MM.1S (cell line): ENCODE measurements around the gene HERC2.

Experiments
- DNase-seq: peaks from one replicate; pipeline ENCODE4 v3.0.0-alpha.2; 2015
- H2AFZ ChIP-seq: fragments of 300-600 bp; sonication (generic); 2 replicates; pipeline ENCODE4 v1.6.0; 2016; ENCODE audit warnings: antibody characterized with exemption, low read length
- H3F3A ChIP-seq: fragments of 300-600 bp; sonication (generic); 2 replicates; pipeline ENCODE4 v1.6.1; 2016; ENCODE audit warnings: mild to moderate bottlenecking, antibody characterized with exemption, low read length, moderate library complexity, mixed read lengths; ENCODE audit not compliant: insufficient read depth
- H3K27ac ChIP-seq: fragments of 300-600 bp; sonication (generic); 2 replicates; pipeline ENCODE4 v1.5.1; 2016; ENCODE audit warnings: mild to moderate bottlenecking, low read length
- H3K27me3 ChIP-seq: fragments of 300-600 bp; sonication (generic); replicated peaks from 2 replicates; pipeline ENCODE4 v1.6.0; 2016; ENCODE audit warnings: low read length; ENCODE audit not compliant: insufficient read depth
- H3K36me3 ChIP-seq: fragments of 300-600 bp; sonication (generic); replicated peaks from 2 replicates; pipeline ENCODE4 v1.6.1; 2016; ENCODE audit warnings: mild to moderate bottlenecking, low read length, mixed read lengths; ENCODE audit not compliant: insufficient read depth
- H3K4me1 ChIP-seq: fragments of 300-600 bp; sonication (generic); 2 replicates; pipeline ENCODE4 v1.6.1; 2016; ENCODE audit warnings: low read length, mixed read lengths
- H3K4me2 ChIP-seq: fragments of 300-600 bp; sonication (generic); 2 replicates; pipeline ENCODE4 v1.6.0; 2016; ENCODE audit warnings: low read depth, low read length
- H3K4me3 ChIP-seq: fragments of 300-600 bp; sonication (generic); 2 replicates; pipeline ENCODE4 v1.5.1; 2016; ENCODE audit warnings: low read length, mixed read lengths
- H3K79me2 ChIP-seq: fragments of 300-600 bp; sonication (generic); 2 replicates; pipeline ENCODE4 v1.6.1; 2016; ENCODE audit warnings: mixed run types, low read length, mixed read lengths
- H3K9ac ChIP-seq: fragments of 300-600 bp; sonication (generic); 2 replicates; pipeline ENCODE4 v1.6.1; 2016; ENCODE audit warnings: low read length, mixed read lengths
- H3K9me2 ChIP-seq: fragments of 300-600 bp; sonication (generic); replicated peaks from 2 replicates; pipeline ENCODE4 v1.6.1; 2016; ENCODE audit warnings: mild to moderate bottlenecking, low read length, mixed read lengths; ENCODE audit not compliant: insufficient read depth
- H3K9me3 ChIP-seq: fragments of 300-600 bp; sonication (generic); replicated peaks from 2 replicates; pipeline ENCODE4 v1.6.1; 2016; ENCODE audit warnings: mild to moderate bottlenecking, low read length, mixed read lengths; ENCODE audit not compliant: insufficient read depth
- H4K20me1 ChIP-seq: fragments of 300-600 bp; sonication (generic); 2 replicates; pipeline ENCODE4 v1.6.1; 2016; ENCODE audit warnings: mild to moderate bottlenecking, low read length, moderate library complexity, mixed read lengths; ENCODE audit not compliant: insufficient read depth
- EZH2 ChIP-seq: fragments of 300-600 bp; sonication (generic); optimal IDR thresholded peaks from 2 replicates; pipeline ENCODE3; 2017; ENCODE audit warnings: low read depth, mild to moderate bottlenecking, antibody characterized with exemption, low read length, mixed read lengths
- EZH2phosphoT487 ChIP-seq: fragments of 300-600 bp; sonication (generic); IDR thresholded peaks from 2 replicates; pipeline ENCODE4 v1.6.1; 2018; ENCODE audit warnings: antibody characterized with exemption, low read length
- TF ChIP-seq, protein P1 (sequence below): fragments of 300-600 bp; sonication (generic); IDR thresholded peaks from 2 replicates; pipeline ENCODE4 v1.5.1; 2016; ENCODE audit warnings: antibody characterized with exemption, low read length, mixed read lengths

Gene HERC2

DNA sequence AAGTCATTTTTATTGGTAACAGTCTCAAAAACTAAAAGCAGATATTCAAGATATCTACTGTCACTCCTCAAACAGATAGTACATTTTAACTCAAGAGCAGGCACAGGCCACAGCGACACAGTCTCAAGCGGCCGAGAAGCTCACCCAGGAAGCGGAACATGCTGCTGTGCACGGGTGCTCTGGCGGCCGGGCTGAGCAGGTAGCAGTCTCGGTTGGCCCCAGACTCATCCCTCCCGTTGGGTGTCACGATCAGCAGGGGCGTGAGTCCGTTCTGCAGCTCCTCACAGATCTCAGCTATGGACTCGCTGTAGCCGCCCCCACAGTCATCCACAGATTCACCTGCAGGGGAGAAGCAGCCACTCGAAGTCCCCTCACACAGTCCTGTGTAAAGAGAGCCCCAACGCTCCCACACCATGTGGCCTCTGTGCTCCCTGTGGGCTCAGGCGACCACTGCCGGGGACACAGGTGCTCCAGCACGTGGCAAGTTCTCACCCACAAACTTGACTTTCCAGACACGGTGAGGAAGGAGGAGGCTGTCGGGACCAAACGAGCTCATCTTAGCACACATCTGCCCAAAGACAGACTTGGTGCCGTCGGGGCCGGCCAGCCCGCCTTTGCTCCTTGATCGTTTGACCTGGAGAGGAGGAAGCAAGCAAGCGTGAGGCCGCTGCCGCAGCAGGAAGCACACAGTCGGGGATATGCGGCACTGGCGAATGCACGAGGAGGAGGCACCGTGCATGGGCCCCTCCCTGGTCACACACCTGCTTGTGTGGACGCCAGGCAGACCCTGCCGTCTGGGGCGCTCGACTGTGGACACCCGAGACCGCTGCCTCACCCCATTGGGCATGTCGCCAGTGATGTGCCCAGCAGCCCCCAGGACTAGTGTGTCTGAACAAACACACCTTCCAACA is 205.2 kb downstream of the HERC2 start:
- Histone ChIP-seq H3F3A (no peaks in the 10 kb centered on the region), H3K27ac (no peak overlapping the region), H3K4me1 (no peaks in the 10 kb centered on the region), H3K4me3 (no peak overlapping the region), H3K9ac (no peak overlapping the region), H3K36me3 (no peaks in the 10 kb centered on the region; the same call in 1 of the 2 replicates), H3K27me3 (no peaks in the 10 kb centered on the region), H2AFZ (no peak overlapping the region), H3K4me2 (no peak overlapping the region), H3K79me2 (no peaks in the 10 kb centered on the region), H3K9me3 (no peaks in the 10 kb centered on the region), H4K20me1 (no peaks in the 10 kb centered on the region), H3K9me2 (no peaks in the 10 kb centered on the region)
- no peak for DNase-seq
- TF ChIP-seq EZH2phosphoT487: no peak
- TF ChIP-seq EZH2: no peak
- TF ChIP-seq, protein P1, sequence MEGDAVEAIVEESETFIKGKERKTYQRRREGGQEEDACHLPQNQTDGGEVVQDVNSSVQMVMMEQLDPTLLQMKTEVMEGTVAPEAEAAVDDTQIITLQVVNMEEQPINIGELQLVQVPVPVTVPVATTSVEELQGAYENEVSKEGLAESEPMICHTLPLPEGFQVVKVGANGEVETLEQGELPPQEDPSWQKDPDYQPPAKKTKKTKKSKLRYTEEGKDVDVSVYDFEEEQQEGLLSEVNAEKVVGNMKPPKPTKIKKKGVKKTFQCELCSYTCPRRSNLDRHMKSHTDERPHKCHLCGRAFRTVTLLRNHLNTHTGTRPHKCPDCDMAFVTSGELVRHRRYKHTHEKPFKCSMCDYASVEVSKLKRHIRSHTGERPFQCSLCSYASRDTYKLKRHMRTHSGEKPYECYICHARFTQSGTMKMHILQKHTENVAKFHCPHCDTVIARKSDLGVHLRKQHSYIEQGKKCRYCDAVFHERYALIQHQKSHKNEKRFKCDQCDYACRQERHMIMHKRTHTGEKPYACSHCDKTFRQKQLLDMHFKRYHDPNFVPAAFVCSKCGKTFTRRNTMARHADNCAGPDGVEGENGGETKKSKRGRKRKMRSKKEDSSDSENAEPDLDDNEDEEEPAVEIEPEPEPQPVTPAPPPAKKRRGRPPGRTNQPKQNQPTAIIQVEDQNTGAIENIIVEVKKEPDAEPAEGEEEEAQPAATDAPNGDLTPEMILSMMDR: no peak

DNA sequence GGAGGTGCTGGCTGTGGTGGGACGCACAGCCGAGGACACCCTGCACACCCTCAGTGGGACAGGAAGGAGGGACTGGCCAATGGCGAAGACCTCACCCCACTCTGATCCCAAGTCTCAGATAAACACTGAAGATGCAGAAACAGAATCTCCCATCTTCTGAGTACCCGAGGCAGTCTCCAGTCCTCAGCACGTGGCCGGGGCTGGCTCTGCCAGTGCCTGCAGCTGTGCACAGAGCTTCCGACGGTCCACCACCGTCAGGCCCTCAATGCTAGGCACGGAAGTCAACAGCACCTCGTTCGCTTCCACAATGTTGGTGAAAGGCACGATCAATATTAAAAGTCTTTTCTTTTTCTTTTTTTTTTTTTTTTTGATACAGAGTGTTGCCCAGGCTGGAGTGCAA is 206.1 kb downstream of the HERC2 start:
- Histone ChIP-seq H2AFZ (no peak overlapping the region), H3K79me2 (no peaks in the 10 kb centered on the region), H3K9me2 (no peaks in the 10 kb centered on the region), H3K4me3 (no peak overlapping the region), H4K20me1 (no peaks in the 10 kb centered on the region), H3K9me3 (no peaks in the 10 kb centered on the region), H3K27me3 (no peaks in the 10 kb centered on the region), H3K9ac (no peak overlapping the region), H3K4me1 (no peaks in the 10 kb centered on the region), H3K4me2 (no peak overlapping the region), H3K27ac (no peak overlapping the region), H3K36me3 (no peaks in the 10 kb centered on the region; the same call in 1 of the 2 replicates), H3F3A (no peaks in the 10 kb centered on the region)
- no peak for DNase-seq
- TF ChIP-seq EZH2: no peak
- TF ChIP-seq EZH2phosphoT487: no peak
- TF ChIP-seq, protein P1: no peak

DNA sequence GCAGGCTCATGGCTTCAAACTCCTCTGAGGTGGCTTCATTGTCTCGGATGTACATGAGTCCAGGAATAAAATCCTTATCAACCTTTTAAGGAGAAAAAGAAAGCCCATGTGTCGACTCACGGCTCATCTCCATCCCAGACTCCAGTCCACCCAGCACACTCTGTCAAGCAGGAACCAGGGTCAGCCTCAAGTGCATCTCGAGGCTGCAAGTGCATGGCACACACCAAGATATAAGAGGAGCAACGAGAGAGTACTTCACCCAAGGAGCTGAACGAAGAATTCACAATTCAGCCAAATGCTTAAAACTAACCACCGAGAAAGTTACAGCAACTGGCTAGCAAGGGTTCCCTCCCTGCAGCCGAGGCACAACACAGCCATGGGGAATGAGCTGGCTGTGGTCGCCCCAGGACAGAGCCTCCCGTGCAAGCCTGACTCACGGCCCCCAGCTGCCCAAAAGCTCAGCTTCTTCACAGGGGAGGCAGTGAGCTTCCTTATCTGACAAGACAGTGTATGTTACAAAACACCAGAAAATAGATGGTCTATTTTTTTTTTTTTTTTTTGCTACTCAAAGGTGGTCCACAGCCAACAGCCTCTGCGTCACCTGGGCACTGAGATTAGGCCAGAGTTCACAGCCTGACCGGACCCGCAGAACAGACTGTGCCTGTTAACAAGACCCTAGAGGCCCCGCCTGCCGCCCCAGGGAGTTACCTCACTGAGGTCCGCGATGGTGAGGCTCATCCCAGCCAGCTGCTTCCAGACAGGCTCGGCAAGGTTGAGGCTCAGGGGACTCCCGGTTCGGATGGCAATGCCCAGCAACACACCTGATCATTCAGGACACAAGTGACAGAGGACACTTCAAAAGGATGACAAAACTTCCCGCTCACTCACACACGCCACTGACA is 207.0 kb downstream of the HERC2 start:
- Histone ChIP-seq H3K9me3 (no peaks in the 10 kb centered on the region), H3K27me3 (no peaks in the 10 kb centered on the region), H3K4me3 (no peak overlapping the region), H2AFZ (no peak overlapping the region), H4K20me1 (no peaks in the 10 kb centered on the region), H3K4me2 (no peak overlapping the region), H3K79me2 (no peaks in the 10 kb centered on the region), H3K9me2 (no peaks in the 10 kb centered on the region), H3K27ac (no peak overlapping the region), H3F3A (no peaks in the 10 kb centered on the region), H3K36me3 (no peaks in the 10 kb centered on the region; the same call in 1 of the 2 replicates), H3K4me1 (no peaks in the 10 kb centered on the region), H3K9ac (no peak overlapping the region)
- no peak for TF ChIP-seq EZH2phosphoT487
- TF ChIP-seq, protein P1: no peak
- no peak for TF ChIP-seq EZH2
- DNase-seq: no peak
